Measurements from ENCODE around the gene HDGFL2. TPM values are rescaled to one million over a fixed set of nuclear protein-coding genes. Genes with fewer than 3 reads are reported as not detected.

Gene HDGFL2
- total and polyA plus RNA-seq, 4 donors, result 23.5 to 91.2 (median 64.4) TPM

- no peak overlapping the region for H3K27ac ChIP-seq (ENCODE audit: low read depth, low read length)
- no peak for DNase-seq (ENCODE audit: low read depth in 4 of 6, low spot score in 6 of 6)
- no peaks in the 10 kb centered on the region for H3K9me3 ChIP-seq (ENCODE audit: control insufficient read depth, insufficient read depth, low read length)
- H3K4me1 ChIP-seq (ENCODE audit: control insufficient read depth, insufficient read depth, low read length), result no peaks in the 10 kb centered on the region
- H3K36me3 ChIP-seq (ENCODE audit: control insufficient read depth, insufficient read depth, low read length), result peaks cover 97% of the 10 kb centered on the region
- WGBS (ENCODE audit: insufficient coverage), result 91% methylated on average over 10 of the region's 10 CpGs
- H3K4me3 ChIP-seq (ENCODE audit: low read depth, low read length), result no peak overlapping the region
- H3K27me3 ChIP-seq (ENCODE audit: control insufficient read depth, insufficient read depth, low read length), result no peaks in the 10 kb centered on the region
Measured at GRCh38 chr19:4503825-4504170, 31.7 kb downstream of the HDGFL2 start.

DNA sequence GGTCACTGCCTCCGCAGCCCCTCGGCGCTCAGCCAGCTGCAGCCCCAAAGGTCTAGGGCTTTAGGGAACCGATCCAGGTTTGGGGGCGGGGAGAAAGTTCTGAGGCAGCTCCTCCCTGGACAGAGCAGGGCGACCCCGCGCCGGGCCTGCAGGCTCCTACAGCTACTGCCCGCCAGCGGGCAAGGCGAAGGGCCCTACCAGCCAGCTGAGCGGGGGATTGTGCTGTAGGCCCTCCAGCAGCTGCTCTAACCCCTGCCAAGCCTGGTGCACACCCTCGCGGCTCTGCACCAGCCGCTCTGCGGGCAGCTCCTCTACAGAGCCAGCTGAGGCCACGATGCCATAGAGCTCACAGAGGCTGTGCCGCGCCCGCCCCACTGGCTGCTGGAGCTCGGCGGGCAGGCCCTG, 32.2 kb downstream of the HDGFL2 start:
- Histone ChIP-seq H3K27ac (ENCODE audit: low read depth, low read length) (no peak overlapping the region), H3K4me1 (ENCODE audit: control insufficient read depth, insufficient read depth, low read length) (no peaks in the 10 kb centered on the region), H3K27me3 (ENCODE audit: control insufficient read depth, insufficient read depth, low read length) (no peaks in the 10 kb centered on the region), H3K4me3 (ENCODE audit: low read depth, low read length) (no peak overlapping the region), H3K36me3 (ENCODE audit: control insufficient read depth, insufficient read depth, low read length) (peaks cover 93% of the 10 kb centered on the region), H3K9me3 (ENCODE audit: control insufficient read depth, insufficient read depth, low read length) (no peaks in the 10 kb centered on the region)
- DNase-seq (ENCODE audit: low read depth in 4 of 6, low spot score in 6 of 6), result no peak
- WGBS (ENCODE audit: insufficient coverage), result 84% methylated on average over 21 of the region's 23 CpGs

- Histone ChIP-seq H3K4me1 (ENCODE audit: control insufficient read depth, insufficient read depth, low read length) (no peaks in the 10 kb centered on the region), H3K27me3 (ENCODE audit: control insufficient read depth, insufficient read depth, low read length) (no peaks in the 10 kb centered on the region), H3K4me3 (ENCODE audit: low read depth, low read length) (no peak overlapping the region), H3K27ac (ENCODE audit: low read depth, low read length) (no peak overlapping the region), H3K36me3 (ENCODE audit: control insufficient read depth, insufficient read depth, low read length) (peaks cover 85% of the 10 kb centered on the region), H3K9me3 (ENCODE audit: control insufficient read depth, insufficient read depth, low read length) (no peaks in the 10 kb centered on the region)
- DNase-seq (ENCODE audit: low read depth in 4 of 6, low spot score in 6 of 6), result no peak
- 82% methylated on average over 14 of the region's 15 CpGs for WGBS (ENCODE audit: insufficient coverage)
Measured at GRCh38 chr19:4504891-4505569, 32.9 kb downstream of the HDGFL2 start.

- Histone ChIP-seq H3K4me3 (ENCODE audit: low read depth, low read length) (no peak overlapping the region), H3K27me3 (ENCODE audit: control insufficient read depth, insufficient read depth, low read length) (no peaks in the 10 kb centered on the region), H3K4me1 (ENCODE audit: control insufficient read depth, insufficient read depth, low read length) (no peaks in the 10 kb centered on the region), H3K9me3 (ENCODE audit: control insufficient read depth, insufficient read depth, low read length) (no peaks in the 10 kb centered on the region), H3K27ac (ENCODE audit: low read depth, low read length) (no peak overlapping the region), H3K36me3 (ENCODE audit: control insufficient read depth, insufficient read depth, low read length) (peaks cover 83% of the 10 kb centered on the region)
- no peak for DNase-seq (ENCODE audit: low read depth in 4 of 6, low spot score in 6 of 6)
- WGBS (ENCODE audit: insufficient coverage), result 95% methylated on average over 34 of the region's 34 CpGs
Measured at GRCh38 chr19:4505570-4506448, 33.7 kb downstream of the HDGFL2 start.

DNA sequence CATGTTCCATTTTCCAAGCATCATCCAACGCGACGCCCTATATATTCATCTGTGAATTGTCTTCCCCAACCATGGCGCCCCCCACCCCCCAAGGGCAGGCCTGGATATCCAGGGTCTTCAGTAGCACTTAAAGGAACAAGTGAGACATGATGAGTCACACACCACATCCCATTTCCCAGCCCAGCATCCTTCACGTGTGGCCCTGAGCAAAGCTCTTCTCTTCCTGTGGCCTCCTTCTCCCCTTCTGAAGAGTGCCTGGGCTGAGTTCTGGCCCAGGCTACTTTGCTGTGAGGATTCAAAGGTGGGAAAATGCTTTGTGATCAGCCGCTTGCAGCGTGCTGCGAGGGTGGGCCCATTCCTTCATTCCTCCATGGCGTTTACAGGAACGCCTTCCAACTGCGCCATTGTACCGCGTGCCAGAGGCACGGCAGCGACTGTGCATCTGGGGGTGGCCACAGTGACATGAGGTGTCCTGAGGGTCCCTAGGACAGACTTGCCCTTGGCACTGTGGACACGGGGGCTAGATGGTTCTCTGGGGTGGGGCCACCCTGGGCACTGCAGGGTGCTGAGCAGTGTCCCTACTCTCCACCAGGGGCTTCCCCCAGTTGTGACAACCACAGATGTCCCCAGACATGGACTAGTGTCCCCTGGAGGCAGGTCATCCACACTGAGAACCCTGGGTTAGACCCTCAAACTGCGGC, 34.5 kb downstream of the HDGFL2 start:
- H3K27ac ChIP-seq (ENCODE audit: low read depth, low read length), result no peak overlapping the region
- H3K4me1 ChIP-seq (ENCODE audit: control insufficient read depth, insufficient read depth, low read length), result no peaks in the 10 kb centered on the region
- H3K9me3 ChIP-seq (ENCODE audit: control insufficient read depth, insufficient read depth, low read length), result no peaks in the 10 kb centered on the region
- 93% methylated on average over 17 of the region's 17 CpGs for WGBS (ENCODE audit: insufficient coverage)
- no peak for DNase-seq (ENCODE audit: low read depth in 4 of 6, low spot score in 6 of 6)
- no peaks in the 10 kb centered on the region for H3K27me3 ChIP-seq (ENCODE audit: control insufficient read depth, insufficient read depth, low read length)
- no peak overlapping the region for H3K4me3 ChIP-seq (ENCODE audit: low read depth, low read length)
- H3K36me3 ChIP-seq (ENCODE audit: control insufficient read depth, insufficient read depth, low read length), result peaks cover 80% of the 10 kb centered on the region

DNA sequence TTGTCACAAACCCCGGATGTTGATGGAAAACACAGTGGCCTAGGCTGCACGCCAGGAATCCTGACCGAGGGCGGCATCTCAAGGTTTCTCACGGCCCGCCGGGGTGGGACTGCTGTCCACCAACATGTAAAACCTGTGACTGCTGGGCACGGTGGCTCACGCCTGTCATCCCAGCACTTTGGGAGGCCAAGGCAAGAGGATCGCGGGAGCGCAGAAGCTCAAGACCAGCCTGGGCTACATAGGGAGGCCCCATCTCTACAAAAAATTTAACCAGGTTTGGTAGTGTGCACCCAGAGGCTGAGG, 35.0 kb downstream of the HDGFL2 start:
- no peak for DNase-seq (ENCODE audit: low read depth in 4 of 6, low spot score in 6 of 6)
- Histone ChIP-seq H3K9me3 (ENCODE audit: control insufficient read depth, insufficient read depth, low read length) (no peaks in the 10 kb centered on the region), H3K27ac (ENCODE audit: low read depth, low read length) (no peak overlapping the region), H3K4me3 (ENCODE audit: low read depth, low read length) (no peak overlapping the region), H3K27me3 (ENCODE audit: control insufficient read depth, insufficient read depth, low read length) (no peaks in the 10 kb centered on the region), H3K4me1 (ENCODE audit: control insufficient read depth, insufficient read depth, low read length) (no peaks in the 10 kb centered on the region), H3K36me3 (ENCODE audit: control insufficient read depth, insufficient read depth, low read length) (peaks cover 80% of the 10 kb centered on the region)
- 90% methylated on average over 12 of the region's 12 CpGs for WGBS (ENCODE audit: insufficient coverage)

- no peaks in the 10 kb centered on the region for H3K9me3 ChIP-seq (ENCODE audit: control insufficient read depth, insufficient read depth, low read length)
- peaks cover 75% of the 10 kb centered on the region for H3K36me3 ChIP-seq (ENCODE audit: control insufficient read depth, insufficient read depth, low read length)
- no peaks in the 10 kb centered on the region for H3K4me1 ChIP-seq (ENCODE audit: control insufficient read depth, insufficient read depth, low read length)
- H3K4me3 ChIP-seq (ENCODE audit: low read depth, low read length), result no peak overlapping the region
- H3K27me3 ChIP-seq (ENCODE audit: control insufficient read depth, insufficient read depth, low read length), result no peaks in the 10 kb centered on the region
- WGBS (ENCODE audit: insufficient coverage), result 89% methylated on average over 16 of the region's 17 CpGs
- H3K27ac ChIP-seq (ENCODE audit: low read depth, low read length), result no peak overlapping the region
- no peak for DNase-seq (ENCODE audit: low read depth in 4 of 6, low spot score in 6 of 6)
Measured at GRCh38 chr19:4507804-4508203, 35.7 kb downstream of the HDGFL2 start.

GRCh38 chr19:4508698-4509097, 36.6 kb downstream of the HDGFL2 start:
- DNase-seq (ENCODE audit: low read depth in 4 of 6, low spot score in 6 of 6), result no peak
- Histone ChIP-seq H3K27ac (ENCODE audit: low read depth, low read length) (no peak overlapping the region), H3K4me3 (ENCODE audit: low read depth, low read length) (no peak overlapping the region), H3K27me3 (ENCODE audit: control insufficient read depth, insufficient read depth, low read length) (no peaks in the 10 kb centered on the region), H3K36me3 (ENCODE audit: control insufficient read depth, insufficient read depth, low read length) (peaks cover 70% of the 10 kb centered on the region), H3K4me1 (ENCODE audit: control insufficient read depth, insufficient read depth, low read length) (no peaks in the 10 kb centered on the region), H3K9me3 (ENCODE audit: control insufficient read depth, insufficient read depth, low read length) (no peaks in the 10 kb centered on the region)
- 87% methylated on average over 13 of the region's 21 CpGs for WGBS (ENCODE audit: insufficient coverage)

- DNase-seq (ENCODE audit: low read depth in 4 of 6, low spot score in 6 of 6), result no peak
- peaks cover 50% of the 10 kb centered on the region for H3K36me3 ChIP-seq (ENCODE audit: control insufficient read depth, insufficient read depth, low read length)
- no peaks in the 10 kb centered on the region for H3K27me3 ChIP-seq (ENCODE audit: control insufficient read depth, insufficient read depth, low read length)
- no peaks in the 10 kb centered on the region for H3K4me1 ChIP-seq (ENCODE audit: control insufficient read depth, insufficient read depth, low read length)
- H3K9me3 ChIP-seq (ENCODE audit: control insufficient read depth, insufficient read depth, low read length), result no peaks in the 10 kb centered on the region
- H3K4me3 ChIP-seq (ENCODE audit: low read depth, low read length), result no peak overlapping the region
- WGBS (ENCODE audit: insufficient coverage), result 86% methylated on average over 33 of the region's 37 CpGs
- H3K27ac ChIP-seq (ENCODE audit: low read depth, low read length), result no peak overlapping the region
Measured at GRCh38 chr19:4510435-4511255, 38.5 kb downstream of the HDGFL2 start.

Measured in spinal cord (tissue), 10 donors.